Astrocyte (in vitro differentiated cells and primary cell): ENCODE data around the gene OR2M4.

Experiments
- EZH2 ChIP-seq: IDR thresholded peaks from 2 replicates; pipeline ENCODE4 v1.6.1; 2012; ENCODE audit warnings: mild to moderate bottlenecking, low read length, inconsistent platforms; ENCODE audit not compliant: insufficient read depth
- TF ChIP-seq, protein P1 (sequence below): IDR thresholded peaks from 2 replicates; pipeline ENCODE4 v1.5.1; 2011; ENCODE audit warnings: low read depth, mild to moderate bottlenecking, inconsistent platforms, low read length, moderate library complexity; ENCODE audit not compliant: insufficient read depth

GRCh38 chr1:248239478-248239877, 8.3 kb downstream of the OR2M4 start:
- TF ChIP-seq, protein P1, sequence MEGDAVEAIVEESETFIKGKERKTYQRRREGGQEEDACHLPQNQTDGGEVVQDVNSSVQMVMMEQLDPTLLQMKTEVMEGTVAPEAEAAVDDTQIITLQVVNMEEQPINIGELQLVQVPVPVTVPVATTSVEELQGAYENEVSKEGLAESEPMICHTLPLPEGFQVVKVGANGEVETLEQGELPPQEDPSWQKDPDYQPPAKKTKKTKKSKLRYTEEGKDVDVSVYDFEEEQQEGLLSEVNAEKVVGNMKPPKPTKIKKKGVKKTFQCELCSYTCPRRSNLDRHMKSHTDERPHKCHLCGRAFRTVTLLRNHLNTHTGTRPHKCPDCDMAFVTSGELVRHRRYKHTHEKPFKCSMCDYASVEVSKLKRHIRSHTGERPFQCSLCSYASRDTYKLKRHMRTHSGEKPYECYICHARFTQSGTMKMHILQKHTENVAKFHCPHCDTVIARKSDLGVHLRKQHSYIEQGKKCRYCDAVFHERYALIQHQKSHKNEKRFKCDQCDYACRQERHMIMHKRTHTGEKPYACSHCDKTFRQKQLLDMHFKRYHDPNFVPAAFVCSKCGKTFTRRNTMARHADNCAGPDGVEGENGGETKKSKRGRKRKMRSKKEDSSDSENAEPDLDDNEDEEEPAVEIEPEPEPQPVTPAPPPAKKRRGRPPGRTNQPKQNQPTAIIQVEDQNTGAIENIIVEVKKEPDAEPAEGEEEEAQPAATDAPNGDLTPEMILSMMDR: no peak
- TF ChIP-seq EZH2: no peak
